GM23248 (cell line): ENCODE results near the gene MRPL49.

Experiments
- EZH2 ChIP-seq: fragments of 200-600 bp; sonication (generic); IDR thresholded peaks from 2 replicates; pipeline ENCODE4 v1.6.1; 2018; ENCODE audit warnings: antibody characterized with exemption, mild to moderate bottlenecking; ENCODE audit not compliant: insufficient read depth, poor library complexity, severe bottlenecking
- EZH2phosphoT487 ChIP-seq: fragments of 200-600 bp; sonication (generic); IDR thresholded peaks from 2 replicates; pipeline ENCODE4 v1.6.1; 2018; ENCODE audit warnings: antibody characterized with exemption, moderate library complexity, mild to moderate bottlenecking, low read depth; ENCODE audit not compliant: insufficient read depth

DNA sequence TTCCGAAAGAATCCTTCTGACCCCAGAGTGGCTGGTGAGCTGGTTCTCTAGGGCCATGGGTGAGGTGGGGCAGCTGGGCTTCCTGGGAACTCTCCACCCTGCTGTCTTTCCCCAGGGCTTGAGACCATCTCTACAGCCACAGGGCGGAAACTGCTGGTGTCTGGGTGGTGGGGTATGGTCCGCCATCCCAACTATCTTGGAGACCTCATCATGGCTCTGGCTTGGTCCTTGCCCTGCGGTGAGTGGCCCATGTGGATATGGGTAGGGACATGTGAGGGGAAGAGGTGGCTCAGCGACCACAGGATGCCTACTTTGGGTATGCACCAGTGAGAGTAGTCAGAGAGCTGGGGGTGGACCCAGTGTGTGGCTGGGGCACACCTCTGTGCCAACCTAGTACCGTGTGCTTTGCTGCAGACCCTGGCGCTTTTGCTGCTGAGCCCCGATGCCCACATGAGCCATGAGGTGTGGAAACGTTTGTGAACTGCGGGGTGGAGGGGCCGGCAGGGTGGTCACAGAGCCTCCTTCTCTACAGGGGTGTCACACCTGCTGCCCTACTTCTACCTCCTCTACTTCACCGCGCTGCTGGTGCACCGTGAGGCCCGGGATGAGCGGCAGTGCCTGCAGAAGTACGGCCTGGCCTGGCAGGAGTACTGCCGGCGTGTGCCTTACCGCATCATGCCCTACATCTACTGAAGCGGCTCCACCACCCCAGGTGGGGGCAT, 6.6 kb upstream of the MRPL49 start:
- no peak for TF ChIP-seq EZH2
- no peak for TF ChIP-seq EZH2phosphoT487
